NOMO-1 (cell line): ENCODE measurements around the gene NT5C1B.
"Not testable (repeated sequence)": the region's sequence is repeated elsewhere in the genome, so short reads cannot be mapped to it uniquely, and the experiment has no call there.

ENCODE experiments used
- DNase-seq, 2 experiments: peaks; one replicate each; lab custom pipeline; 2025; ENCODE audit not compliant: unreplicated experiment in 2 of 2; lab: John Stamatoyannopoulos, UW

The NT5C1B gene

DNA sequence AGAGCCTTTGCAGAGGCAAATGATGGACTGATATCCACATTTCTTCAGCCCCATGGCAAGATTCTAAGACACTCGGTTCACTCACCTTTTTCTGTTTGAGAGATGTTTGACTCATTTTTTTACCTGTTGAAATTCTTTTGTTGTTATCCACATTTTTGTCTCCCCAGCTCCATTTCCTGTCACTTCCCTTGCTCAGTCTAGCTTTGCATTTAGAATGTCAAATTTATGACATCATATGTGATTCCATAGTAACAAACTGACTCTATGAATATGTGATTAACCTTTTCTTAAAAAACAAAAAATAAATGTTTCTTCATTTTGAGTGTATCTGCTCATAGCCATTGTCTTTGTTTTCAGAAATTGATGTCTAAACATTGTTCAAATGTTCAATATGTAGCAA, at the start of gene NT5C1B:
TSS of gene NT5C1B (minus strand) at position 216 of the 400 bp plus-strand sequence. CDS start at position 115, 101 bp downstream.
- DNase-seq = no peak

DNA sequence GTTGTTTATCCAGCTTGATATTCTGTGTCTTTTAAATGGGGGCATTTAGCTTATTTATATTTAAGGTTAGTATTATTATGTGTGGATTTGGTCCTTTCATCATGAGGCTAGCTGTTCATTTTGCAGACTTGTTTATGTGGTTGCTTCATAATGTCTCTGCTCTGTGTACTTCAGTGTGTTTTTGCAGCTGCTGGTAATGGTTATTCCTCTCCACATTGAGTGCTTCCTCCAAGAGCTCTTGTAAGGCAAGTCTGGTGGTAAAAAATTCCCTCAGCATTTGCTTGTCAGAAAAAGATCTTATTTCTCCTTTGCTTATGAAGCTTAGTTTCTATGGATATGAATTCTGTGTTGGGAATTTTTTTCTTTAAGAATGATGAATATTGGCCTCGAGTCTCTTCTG, 47.8 kb upstream of the NT5C1B start:
- DNase-seq = no peak

DNA sequence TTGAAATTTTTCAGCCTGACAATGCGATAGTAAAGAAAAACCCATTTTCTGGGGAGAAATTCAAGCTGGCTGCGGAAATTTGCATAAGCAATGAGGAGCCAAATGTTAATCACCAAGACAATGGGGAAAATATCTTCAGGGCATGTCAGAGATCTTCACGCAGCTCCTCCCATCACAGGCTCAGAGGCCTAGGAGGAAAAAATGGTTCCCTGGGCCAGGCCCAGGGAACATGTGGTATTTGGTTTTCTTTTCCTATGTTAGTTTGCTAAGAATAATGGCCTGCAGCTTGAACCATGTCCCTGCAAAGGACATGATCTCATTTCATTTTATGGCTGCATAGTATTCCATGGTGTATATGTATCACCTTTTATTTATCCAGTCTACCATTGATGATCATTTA, 43.3 kb upstream of the NT5C1B start:
- not testable (repeated sequence) for DNase-seq

DNA sequence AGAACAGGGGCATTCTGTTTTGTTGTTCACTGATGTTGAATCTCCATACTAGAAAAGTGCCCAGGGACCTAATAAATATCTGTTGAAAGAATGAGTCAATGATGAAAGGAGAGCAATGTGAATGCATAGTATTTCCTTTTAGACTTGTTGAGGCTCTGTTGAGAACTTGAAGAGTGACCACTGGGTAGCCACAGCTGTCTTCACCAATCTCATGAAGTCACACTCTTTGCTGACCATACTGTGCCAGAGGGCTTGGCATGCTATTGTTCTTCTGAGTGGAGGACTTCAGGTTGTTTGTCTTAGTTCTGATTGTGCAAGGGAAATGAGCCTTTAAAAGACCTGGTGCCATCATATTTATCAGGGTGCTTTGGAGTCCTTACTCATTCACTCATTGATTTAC, 41.6 kb upstream of the NT5C1B start:
- DNase-seq = no peak

DNA sequence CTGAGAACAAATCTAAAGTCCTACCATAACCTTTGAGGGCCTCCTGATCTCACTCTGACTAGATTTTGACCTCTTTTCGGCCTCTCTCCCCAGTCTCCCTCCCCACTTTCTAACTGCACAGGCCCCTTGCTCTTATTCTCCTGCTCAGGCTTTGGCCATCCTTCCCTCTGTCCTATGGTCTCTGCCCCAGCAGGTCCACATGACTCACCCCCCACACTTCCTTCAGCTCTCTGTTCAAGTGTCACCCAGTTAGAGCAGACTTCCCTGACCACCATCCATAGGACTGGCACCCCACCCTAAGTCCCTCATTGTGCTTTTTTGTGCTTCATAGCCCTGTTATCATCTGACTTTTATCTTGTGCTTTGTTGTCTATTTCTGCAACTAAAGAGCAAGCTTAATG, 41.2 kb upstream of the NT5C1B start:
- no peak for DNase-seq

DNA sequence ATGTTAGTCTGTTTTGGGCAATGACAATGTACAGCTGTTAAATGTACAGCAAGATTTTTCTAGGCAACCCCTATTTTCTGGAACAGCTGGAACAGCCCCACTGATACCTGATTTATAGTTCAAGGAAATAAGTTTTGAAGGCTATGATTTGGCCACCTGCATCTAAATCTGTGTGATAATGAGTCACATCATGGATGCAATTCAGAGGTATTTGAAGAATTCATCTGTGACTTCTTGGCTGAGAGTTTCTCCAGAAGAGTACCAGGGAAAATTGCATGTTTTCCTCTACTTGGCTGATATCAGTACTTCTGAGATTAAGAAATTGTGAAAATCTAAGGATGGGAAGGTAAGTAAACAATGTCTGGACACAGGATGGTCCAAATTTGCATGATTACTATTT, 40.7 kb upstream of the NT5C1B start:
- no peak for DNase-seq

DNA sequence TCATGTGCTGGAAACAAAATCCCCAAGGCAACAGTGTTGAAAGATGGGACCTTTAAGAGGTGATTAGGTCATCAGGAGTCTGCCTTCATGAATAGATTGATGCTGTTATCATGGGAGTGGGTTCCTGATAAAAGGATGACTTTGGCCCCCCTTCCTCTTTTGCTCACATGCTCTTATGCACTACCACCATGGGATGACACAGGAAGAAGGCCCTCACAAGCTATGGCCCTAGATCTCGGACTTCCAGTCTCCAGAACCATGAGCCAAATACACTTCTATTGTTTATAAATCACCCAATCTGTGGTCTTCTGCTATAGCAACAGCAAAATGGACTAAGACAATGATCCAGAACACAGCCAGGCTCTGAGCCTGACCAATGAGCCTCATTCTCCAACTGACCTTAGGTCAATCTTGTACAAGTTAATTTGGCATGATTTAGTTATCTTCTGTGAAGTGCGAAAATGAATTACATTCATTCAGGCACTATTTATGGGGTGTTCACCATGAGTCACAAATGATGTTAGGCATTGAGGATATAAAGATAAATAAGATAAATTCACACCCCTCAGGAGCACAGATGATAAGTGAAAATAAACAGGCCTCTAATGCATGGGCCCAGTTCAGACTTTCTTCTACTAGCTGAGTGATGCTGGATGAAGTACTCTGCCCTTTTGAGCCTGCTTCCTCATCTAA, 37.7 kb upstream of the NT5C1B start:
- no peak for DNase-seq

DNA sequence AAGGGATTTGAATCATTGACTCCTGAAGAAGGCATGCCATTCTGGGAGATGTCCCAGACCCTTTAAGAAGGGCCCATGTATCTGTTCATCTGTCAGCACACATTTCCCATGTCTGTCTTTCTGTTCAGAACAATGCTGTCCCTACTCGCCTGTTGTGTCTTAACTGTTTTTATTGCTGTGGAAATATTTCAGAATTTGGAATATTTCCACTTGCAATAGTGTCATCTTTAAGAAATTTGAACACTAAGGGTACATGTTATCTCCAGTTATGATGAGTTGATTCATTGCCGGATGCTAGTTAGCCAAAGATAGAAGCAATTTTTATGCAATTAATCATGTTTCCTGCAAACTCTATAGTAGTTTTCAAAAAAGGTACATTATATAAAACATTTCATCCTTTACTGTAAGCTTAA, 36.9 kb upstream of the NT5C1B start:
- DNase-seq = no peak

DNA sequence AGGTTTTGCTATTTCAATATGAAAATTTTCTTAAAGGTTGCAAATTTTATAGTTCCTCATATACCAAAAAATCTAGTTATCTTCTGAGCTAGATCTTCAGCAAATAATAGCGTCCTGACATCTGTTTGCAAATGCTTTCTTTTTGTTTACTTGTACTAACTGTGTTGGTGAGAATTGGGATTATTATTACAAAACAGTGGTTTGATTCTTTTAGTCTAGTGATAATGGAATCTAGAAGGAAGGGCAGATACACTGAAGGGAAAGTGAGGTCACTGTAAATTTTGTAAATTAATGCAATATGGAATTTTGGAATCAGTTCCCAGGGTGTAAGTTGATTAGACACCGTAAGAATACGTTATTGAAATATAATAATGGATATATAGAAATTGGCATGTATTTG, 36.2 kb upstream of the NT5C1B start:
- no peak for DNase-seq

DNA sequence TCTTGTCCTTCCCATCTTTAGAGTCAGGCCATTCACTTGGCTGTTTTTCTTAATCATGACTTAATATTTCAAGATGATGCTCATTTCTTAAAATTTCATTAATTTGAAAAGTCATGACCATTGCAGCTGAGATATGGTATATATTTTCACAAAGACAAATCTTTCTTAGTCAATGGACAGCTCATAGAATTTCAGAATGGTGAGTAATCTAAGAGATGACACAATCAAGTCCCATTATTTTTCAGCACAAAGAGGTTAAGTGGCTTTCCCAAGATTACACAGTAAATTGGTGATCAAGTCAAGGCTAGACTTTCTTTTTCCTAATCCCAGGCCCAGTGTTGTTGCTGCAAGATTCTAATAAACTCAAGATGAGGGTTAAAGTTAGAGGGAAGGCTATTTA, 34.4 kb upstream of the NT5C1B start:
- no peak for DNase-seq

DNA sequence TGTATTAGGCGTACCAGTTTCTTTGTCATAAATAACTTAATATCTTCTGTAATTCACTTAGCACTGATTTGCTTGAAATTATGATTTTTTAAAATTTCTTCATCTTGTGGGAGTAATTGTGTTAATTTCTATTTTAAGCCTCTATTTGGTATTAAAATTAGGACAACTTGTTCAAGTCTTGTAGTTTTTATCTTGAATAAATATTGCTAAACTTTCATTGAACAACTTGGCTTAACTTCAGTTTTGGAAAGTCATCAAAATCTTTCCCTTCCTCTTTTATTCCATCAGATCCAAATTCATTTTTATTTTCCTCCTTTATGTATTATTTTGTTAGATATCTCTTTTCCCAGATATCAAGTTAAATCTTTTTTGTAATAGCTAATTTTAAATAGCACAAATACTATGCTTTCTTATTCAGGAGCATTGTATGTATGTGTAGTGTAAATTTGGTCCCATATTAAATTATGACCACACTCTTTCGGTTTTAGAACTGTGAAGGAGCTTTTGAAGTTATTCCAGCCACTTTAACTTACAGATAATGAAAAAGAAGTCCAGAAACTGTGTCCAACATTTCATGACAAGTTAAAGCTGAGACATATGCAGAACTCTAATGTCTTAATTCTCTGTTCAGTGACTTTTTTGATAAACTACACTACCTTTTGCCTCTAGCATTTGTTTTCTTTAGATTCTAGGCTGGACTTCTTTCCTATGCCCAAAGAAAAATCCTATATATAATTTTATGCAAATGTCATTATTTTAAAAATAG, 31.7 kb upstream of the NT5C1B start:
- no peak for DNase-seq

DNA sequence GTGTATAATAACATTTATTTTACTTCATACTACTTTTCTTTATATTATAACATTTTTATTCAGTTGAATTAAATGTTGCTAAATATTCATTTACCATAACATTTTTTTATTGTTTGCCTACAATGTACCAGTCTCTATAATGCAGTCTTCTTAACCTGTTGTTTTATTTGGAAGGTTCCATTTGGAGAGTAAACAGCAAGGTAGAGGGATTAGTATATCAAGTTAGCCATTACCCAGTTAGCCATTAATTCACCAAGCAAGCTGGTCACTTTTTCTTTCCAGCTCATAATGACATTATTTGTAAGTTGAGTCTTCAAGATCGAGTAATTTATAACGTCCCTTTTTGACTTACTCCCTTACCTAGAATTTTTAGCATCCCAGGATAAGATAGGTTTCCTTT, 29.7 kb upstream of the NT5C1B start:
- DNase-seq = no peak

DNA sequence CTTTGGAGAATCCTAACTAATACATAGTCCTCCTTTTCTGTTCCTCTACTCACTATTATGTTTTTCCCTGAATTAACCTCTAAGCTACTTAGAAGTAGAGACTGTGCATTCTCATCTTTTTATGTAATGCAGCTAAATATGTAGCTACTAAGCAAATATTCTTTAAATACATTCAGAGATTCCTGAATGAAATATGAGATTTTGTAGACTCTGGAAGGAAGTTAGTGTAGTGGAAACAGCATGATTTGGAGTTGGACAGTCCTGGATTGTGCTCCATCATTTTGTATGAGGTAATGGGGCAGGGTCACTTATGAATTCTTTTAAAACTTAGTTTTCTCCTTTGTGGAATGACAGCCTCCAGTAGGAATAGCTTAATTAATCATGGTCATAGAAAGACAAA, 24.7 kb upstream of the NT5C1B start:
- no peak for DNase-seq

DNA sequence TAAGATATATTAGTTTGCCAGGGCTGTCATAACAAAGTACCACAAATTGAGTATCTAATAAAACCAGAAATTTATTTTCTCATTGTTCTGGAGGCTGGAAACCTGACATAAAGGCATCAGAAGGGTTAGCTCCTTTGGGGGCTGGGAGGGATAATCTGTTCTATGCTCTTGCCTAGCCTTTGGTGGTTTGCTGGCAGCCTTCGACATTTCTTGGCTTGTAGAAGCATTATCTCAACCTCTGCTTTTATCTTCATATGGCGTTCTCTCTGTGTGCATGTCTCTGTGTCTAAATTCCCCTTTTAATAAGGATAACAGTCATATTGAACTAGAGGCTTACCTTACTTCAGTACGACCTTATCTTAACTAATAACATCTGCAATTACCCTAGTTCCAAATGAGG, 22.8 kb upstream of the NT5C1B start:
- no peak for DNase-seq

DNA sequence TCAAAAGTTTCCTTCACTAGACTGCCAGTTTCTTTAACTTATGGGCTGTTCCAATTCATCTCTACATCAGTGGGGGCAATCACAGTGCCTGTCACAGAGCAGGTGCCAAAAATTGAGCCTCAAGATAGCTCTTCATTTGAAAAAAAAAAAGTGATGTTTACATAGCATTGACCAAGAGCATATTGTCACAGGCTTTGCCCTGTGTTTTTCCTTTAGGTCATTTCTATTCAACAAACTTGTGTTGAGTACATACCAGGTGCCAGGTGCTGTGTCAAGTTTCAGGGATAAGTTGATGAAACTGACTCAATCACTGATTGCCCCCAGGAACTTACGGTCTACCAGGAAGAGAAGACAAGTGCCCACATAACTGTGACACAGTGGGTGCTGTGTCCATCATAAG, 22.2 kb upstream of the NT5C1B start:
- no peak for DNase-seq

DNA sequence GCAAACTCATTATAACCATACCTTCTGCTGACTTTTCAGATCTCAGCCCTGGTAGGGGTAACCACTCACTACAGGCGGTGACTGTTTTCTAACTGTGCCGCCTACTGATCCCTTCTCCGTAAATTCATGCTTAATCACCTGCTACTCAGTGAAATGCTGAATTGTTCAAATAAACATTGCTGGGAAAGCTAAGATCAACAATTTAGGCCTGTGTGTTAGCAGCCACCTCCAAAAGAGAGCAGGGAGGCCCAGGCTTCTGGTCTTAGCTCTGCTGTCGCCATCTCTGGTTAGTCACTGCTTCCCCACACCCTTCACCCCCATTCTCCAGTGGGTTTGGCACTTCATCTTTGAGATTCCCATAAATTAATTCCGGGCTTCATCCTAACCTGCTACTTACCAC, 21.8 kb upstream of the NT5C1B start:
- DNase-seq = no peak

DNA sequence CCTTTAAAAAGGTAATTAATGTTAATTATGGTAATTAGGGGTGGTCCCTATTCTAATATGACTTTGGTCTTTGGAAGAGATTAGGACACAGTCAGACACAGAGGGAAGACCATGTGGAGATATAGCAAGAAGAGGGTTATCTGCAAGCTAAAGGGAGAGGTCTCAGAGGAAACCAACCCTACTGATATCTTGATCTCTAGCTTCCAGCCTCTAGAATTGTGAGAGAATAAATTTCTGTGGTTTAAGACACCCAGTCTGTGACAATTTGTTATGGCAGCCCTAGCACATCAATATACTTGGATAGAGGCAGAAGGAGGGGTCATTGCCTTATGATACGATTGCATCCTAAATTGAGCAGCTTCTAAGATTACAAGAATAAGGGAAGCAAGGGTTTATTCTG, 21.3 kb upstream of the NT5C1B start:
- no peak for DNase-seq

DNA sequence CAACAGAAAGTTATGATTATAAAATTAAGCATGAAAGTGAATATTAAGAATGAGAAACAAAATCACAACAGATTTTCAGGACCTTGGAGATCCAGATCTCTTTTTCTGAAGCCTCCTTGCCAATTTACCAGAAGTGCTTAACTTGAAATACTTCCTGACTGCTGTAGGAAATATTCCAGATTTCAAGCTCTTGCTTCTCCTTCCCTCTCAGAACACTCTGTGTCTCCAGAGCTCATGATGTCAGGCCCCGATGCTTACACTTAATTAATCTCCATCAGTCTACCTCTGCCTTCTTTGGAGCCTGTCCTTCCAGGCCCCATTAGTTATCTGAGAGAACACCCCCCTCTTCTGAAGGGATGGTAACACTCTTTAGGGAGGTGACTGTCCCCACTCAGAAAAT, 20.7 kb upstream of the NT5C1B start:
- no peak for DNase-seq

DNA sequence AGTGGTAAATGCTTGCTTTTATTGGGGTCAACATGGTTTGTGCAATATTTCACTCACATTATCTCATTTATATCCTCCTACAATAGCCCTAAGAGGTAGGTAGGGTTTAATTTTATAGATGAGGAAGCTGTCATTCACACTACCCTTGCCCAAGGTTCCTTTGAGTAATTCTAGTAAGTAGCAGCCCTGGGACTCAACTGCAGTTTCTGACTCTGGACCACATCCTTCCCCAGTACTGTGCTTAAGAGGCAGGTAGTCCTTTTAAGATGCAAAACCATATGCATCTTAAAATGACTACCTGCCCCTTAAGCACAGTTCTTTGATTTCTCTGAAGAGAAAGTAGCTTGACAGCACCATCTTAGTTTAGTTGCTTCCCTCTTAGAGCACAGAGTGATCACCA, 15.7 kb upstream of the NT5C1B start:
- DNase-seq = no peak

DNA sequence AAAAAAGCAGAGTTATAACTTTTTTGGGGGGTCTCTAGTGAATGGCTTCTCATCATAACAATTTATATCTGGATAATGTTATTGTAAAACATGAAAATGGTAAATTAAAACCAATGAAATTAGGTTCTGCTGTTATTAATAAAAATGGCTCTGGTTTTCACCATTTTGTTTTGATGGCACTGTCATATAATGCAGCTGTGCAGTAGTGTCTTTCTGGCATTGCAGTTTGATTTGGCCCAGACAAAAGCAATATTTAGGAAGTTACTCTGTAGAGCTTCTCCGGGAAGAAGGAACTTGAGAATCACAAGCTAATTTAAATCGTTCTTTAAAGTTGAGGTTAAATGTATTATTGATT, 15.1 kb upstream of the NT5C1B start:
- no peak for DNase-seq

DNA sequence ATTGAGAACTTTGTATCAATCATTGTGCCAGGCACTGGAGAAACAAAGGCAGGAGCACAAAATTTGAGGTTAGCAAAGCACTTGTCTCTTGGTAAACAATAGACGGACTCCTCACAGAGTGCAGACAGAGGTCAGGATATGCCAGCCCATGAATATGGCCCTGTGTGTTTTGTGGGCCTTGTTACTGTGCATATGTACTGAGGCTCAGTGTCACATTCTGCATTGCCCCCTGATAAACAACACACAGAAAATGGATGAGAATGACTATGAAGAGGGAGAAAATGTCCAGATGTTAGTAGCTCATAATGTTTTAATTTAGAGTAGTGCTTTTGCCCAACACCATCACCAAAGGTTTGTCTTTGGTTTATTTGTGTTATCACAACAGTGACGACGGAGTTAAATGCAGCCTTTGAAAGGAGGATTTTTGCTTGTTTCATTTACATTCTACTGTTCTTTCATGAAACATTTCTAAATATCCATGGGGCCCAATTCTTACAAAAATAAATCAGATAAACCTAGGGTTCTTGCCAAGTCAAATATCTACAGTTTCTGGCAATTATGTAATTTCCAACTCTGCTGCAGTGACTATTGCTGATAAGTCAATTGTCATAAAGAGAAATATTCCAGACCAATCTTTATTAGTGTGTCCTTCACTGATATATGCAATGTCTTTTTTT, 14.6 kb upstream of the NT5C1B start:
- no peak for DNase-seq

DNA sequence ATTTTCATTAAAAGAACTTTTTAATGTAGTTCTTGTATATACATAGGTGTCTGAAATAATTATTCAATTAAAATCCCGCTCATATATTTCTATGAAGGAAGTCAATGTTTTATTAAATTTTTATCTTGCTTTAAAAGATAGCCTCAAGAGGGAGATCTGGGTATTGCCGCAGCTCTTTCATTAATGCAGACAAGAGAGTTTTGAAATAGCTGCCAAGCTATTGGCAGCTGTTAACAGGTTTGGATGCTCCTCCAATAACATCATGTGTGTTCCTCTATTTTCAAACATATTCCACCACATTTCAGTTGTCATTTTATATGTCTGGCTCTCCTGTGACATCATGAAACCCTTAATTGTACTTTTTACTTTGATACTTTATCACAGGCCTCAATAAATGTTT, 12.9 kb upstream of the NT5C1B start:
- DNase-seq = no peak
